ENCODE results near the gene CBX2.

Gene CBX2

GRCh38 chr17:79733692-79734070 lies 44.3 kb upstream of the CBX2 start:
- H3K27me3 ChIP-seq (ENCODE audit: control insufficient read depth, insufficient read depth, low read length), result no peaks in the 10 kb centered on the region
- H3K9ac ChIP-seq, result no peak overlapping the region
- H3K79me2 ChIP-seq, result no peaks in the 10 kb centered on the region
- H3K4me1 ChIP-seq, result peaks cover 5% of the 10 kb centered on the region
- no peak for TF ChIP-seq CTCF (IDR thresholded peaks at IDR 0.05)
- H3K4me2 ChIP-seq (ENCODE audit: low read length), result no peak overlapping the region
- no peak overlapping the region for H3K4me3 ChIP-seq (ENCODE audit: low read depth, low read length)
- no peaks in the 10 kb centered on the region for H3K36me3 ChIP-seq (ENCODE audit: control insufficient read depth, insufficient read depth, low read length)
- no peak overlapping the region for H3K27ac ChIP-seq
- H3K9me3 ChIP-seq (ENCODE audit: control insufficient read depth, low read length), result no peaks in the 10 kb centered on the region
- H2AFZ ChIP-seq, result no peak overlapping the region

- Histone ChIP-seq H3K36me3 (ENCODE audit: control insufficient read depth, insufficient read depth, low read length) (no peaks in the 10 kb centered on the region), H3K27ac (no peak overlapping the region)
Observed at GRCh38 chr17:79735096-79735495, 42.9 kb upstream of the CBX2 start.

GRCh38 chr17:79737046-79737921 lies 40.7 kb upstream of the CBX2 start:
- no peak for TF ChIP-seq CTCF (IDR thresholded peaks at IDR 0.05)
- no peaks in the 10 kb centered on the region for H3K4me1 ChIP-seq
- H2AFZ ChIP-seq, result no peak overlapping the region
- H3K4me3 ChIP-seq (ENCODE audit: low read depth, low read length), result no peak overlapping the region
- no peaks in the 10 kb centered on the region for H3K27me3 ChIP-seq (ENCODE audit: control insufficient read depth, insufficient read depth, low read length)
- H3K9me3 ChIP-seq (ENCODE audit: control insufficient read depth, low read length), result no peaks in the 10 kb centered on the region
- no peaks in the 10 kb centered on the region for H3K79me2 ChIP-seq
- no peaks in the 10 kb centered on the region for H3K36me3 ChIP-seq (ENCODE audit: control insufficient read depth, insufficient read depth, low read length)
- no peak overlapping the region for H3K27ac ChIP-seq
- no peak overlapping the region for H3K9ac ChIP-seq
- H3K4me2 ChIP-seq (ENCODE audit: low read length), result no peak overlapping the region

More at GRCh38 chr17:79735096-79735495, 42.9 kb upstream of the CBX2 start:
- no peak overlapping the region for H3K9ac ChIP-seq
- no peak overlapping the region for H2AFZ ChIP-seq
- H3K4me1 ChIP-seq, result no peaks in the 10 kb centered on the region
- H3K4me3 ChIP-seq (ENCODE audit: low read depth, low read length), result no peak overlapping the region
- H3K79me2 ChIP-seq, result no peaks in the 10 kb centered on the region
- TF ChIP-seq CTCF (IDR thresholded peaks at IDR 0.05), result no peak
- H3K9me3 ChIP-seq (ENCODE audit: control insufficient read depth, low read length), result no peaks in the 10 kb centered on the region
- no peaks in the 10 kb centered on the region for H3K27me3 ChIP-seq (ENCODE audit: control insufficient read depth, insufficient read depth, low read length)
- no peak overlapping the region for H3K4me2 ChIP-seq (ENCODE audit: low read length)

GRCh38 chr17:79737922-79738578 lies 39.9 kb upstream of the CBX2 start:
- H3K9me3 ChIP-seq (ENCODE audit: control insufficient read depth, low read length), result no peaks in the 10 kb centered on the region
- H3K4me3 ChIP-seq (ENCODE audit: low read depth, low read length), result no peak overlapping the region
- no peak overlapping the region for H3K27ac ChIP-seq
- H3K36me3 ChIP-seq (ENCODE audit: control insufficient read depth, insufficient read depth, low read length), result no peaks in the 10 kb centered on the region
- H3K4me1 ChIP-seq, result no peaks in the 10 kb centered on the region
- H3K9ac ChIP-seq, result no peak overlapping the region
- no peak overlapping the region for H2AFZ ChIP-seq
- H3K4me2 ChIP-seq (ENCODE audit: low read length), result no peak overlapping the region
- no peaks in the 10 kb centered on the region for H3K79me2 ChIP-seq
- H3K27me3 ChIP-seq (ENCODE audit: control insufficient read depth, insufficient read depth, low read length), result no peaks in the 10 kb centered on the region
- TF ChIP-seq CTCF (IDR thresholded peaks at IDR 0.05), result no peak
